ENCODE measurements around the gene STAMBPL1.
"Not testable (repeated sequence)": the region's sequence is repeated elsewhere in the genome, so short reads cannot be mapped to it uniquely, and the experiment has no call there.

STAMBPL1 gene

DNA sequence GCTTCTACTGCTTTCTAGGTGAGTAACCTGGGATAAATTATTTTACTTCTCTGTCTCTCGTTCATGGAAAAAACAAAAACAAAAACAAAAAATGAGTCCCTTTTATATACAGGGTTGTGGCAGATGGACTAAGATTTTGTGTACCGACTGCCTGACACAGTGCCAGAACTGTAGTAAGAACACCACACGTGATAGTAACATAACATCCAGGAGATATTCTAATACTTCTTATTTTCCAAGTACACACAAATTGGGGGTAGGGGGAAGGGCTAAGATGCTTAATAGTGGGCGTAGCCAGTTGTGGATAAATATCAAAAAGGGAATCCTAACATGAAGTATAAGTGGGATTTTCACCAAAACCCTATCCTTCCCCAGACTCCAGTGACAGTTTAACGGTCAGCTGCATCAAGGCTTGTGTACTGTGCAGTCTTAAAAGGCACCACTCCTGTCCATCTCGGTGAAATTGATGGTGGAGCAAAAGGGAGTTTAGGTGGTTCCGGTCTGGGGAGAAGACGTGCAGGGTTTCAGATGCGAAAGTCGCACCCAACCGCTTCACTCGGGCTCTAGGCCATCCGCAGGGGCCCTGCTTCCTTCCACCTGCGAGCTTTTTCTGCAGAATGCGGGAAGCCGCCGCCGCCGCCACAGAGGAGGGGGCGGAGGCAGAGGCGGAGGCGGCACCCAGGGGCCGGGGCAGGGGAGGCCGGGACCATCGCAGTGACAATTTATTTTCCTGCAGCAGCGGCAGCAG is at the start of gene STAMBPL1:
Gene STAMBPL1 (plus strand): TSS at position 712 of the 748 bp plus-strand sequence. CDS start 21,464 bp downstream, outside the sequence.
- DNase-seq: peak in 1 of 2 experiments; percentile 67

- no peak for DNase-seq
Observed at GRCh38 chr10:88830643-88831268, 49.3 kb upstream of the STAMBPL1 start.

- DNase-seq: no peak
Observed at GRCh38 chr10:88831709-88832108, 48.3 kb upstream of the STAMBPL1 start.

GRCh38 chr10:88832376-88832775 is 47.7 kb upstream of the STAMBPL1 start:
- DNase-seq: no peak

DNA sequence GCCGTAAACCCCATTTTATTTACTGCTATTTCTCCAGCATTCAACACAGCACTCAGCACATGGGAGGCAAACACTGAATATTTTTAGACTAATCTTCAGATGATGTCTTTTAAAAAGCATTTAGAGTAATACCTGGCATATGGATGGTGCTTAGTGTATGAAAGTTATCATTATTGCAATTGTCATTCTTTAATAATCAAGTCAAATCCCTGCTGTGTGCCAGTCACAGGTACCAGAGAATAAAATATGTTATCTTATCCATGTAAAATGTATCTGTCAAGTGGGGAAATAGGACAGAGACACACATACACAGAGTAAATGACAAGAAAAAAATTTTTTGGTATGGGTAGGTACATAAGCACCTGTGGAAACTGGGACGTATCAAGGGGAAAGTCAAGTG is 46.9 kb upstream of the STAMBPL1 start:
- DNase-seq: no peak

GRCh38 chr10:88833723-88834122 is 46.3 kb upstream of the STAMBPL1 start:
- no peak for DNase-seq

- DNase-seq: peak; percentile 30 to 72
Observed at GRCh38 chr10:88835096-88835909, 44.7 kb upstream of the STAMBPL1 start.

DNA sequence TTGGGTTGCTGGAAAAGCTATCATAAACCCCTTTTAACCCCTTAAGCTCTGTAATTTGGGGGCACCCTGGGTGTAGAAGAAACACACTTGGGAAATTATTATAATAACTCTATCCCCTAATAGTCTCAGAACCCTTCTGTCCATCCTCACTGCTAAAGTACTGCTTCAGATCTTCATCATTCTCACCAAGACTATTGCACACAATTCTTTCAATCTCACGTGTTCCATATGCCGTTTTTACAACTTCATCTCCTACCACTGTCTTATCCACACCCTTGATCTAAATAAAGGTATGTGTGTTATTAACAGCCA is 44.2 kb upstream of the STAMBPL1 start:
- no peak for DNase-seq

DNA sequence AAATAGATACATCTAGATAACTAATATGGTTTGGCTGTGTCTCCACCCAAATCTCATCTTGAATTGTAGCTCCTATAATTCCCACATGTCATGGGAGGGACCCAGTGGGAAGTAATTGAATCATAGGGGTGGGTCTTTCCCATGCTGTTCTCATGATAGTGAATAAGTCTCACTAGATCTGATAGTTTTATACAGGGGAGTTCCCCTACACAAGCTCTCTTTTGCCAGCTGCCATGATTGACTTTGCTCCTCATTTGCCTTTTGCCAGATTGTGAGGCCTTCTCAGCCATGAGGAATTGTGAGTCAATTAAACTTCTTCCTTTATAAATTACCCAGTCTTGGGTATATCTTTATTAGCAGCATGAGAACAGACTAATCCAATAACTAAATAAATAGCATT is 42.4 kb upstream of the STAMBPL1 start:
- not testable (repeated sequence) for DNase-seq

- DNase-seq: no peak
Observed at GRCh38 chr10:88838766-88839350, 41.2 kb upstream of the STAMBPL1 start.

DNA sequence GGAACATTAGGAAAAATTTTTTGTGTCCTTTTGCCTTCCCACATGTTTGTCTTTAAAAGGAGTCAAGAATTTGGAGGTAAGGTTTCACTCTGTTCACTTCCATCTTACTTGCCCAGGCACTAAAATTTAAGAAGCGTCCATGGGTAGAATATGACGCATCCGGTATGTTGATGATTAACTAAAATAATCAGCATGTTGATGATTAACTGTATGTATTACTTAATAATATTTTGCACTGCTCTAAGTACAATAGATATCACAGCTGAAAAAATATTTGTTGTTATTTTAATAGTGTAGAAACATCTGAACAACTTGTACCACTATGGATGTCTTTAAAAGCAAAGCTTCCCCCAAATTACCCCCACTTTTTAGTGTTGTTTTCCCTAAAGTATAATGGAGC is 39.9 kb upstream of the STAMBPL1 start:
- no peak for DNase-seq

DNA sequence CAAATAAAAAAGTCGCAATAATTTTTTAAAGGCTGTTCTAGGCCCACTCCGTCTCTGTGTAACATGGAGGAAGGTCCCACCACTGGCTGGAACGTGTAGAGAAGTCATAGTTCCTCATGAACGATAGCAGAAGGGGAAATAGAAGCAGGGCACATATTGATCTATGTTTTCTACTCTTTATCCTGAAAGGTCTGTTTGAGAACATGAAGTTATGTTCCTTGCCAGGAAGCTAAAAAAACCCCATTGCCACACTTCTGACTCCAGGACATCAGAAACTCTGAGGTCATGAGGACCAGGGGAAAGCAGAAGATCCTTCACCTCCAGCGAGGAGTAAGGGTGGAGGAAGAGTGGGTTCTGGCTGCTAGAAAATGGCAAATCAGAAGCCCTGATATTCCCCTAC is 39.2 kb upstream of the STAMBPL1 start:
- DNase-seq: no peak

GRCh38 chr10:88841316-88842111 is 38.5 kb upstream of the STAMBPL1 start:
- no peak for DNase-seq

GRCh38 chr10:88843171-88843570 is 36.9 kb upstream of the STAMBPL1 start:
- DNase-seq: no peak

DNA sequence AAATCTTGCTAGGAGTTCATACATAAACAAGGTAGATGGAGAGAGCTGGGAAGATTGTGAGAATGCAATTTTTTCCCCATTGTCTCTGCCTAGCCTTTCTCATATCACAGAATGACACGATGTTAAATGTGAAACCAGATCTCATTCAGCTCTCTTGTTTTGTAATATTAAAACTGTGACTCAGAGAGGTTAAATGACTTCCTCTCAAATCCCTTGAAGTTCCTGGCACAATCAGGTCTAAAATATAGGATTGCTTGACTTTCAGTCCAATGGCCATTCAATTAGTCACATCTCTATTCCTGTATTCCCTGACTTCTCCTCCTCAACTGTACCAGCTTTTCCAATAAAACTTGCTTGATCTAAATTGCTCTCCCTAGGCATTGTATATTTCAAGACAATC is 31.5 kb upstream of the STAMBPL1 start:
- DNase-seq: no peak

DNA sequence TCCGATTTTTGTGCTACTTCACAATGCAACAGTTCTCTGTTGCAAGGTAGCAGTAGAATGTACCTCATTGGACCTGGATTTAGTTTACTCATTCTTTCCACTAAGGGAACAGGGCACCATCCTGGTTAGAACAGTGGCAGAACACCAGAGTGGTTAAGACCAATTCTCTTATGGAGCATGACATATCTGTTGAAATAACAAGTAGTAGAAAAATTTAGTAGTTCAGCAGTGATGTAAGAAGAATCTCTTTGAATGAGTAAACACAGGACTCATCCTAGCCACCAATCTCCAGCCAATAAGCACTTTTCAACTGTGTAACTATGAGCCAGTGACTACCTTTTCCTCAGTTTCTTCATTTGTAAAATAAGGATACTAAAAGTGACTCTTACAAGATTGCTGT is 30.8 kb upstream of the STAMBPL1 start:
- DNase-seq: no peak

- no peak for DNase-seq
Observed at GRCh38 chr10:88850712-88851111, 29.3 kb upstream of the STAMBPL1 start.

DNA sequence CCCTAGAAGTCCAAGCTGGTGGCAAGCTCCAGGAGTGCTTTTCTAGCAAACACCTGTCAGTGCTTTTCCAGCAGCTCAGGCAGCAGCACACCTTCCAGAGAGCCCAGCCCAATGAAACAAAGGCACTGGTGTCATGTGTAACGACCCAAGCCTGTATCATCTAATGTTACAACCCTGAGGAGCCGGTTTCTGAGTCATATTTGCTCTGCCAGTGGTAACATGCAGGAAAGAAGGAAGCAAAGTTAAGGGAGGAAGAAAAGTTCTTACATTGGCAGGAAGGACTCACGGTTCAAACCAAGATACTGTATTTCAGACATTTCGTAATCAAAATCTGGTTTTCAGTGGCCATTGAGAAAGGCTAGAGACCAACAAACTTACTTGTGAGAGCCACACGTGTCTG is 28.3 kb upstream of the STAMBPL1 start, which contains the start of gene ANKRD22:
Gene ANKRD22 (minus strand): TSS at position 139 of the 400 bp plus-strand sequence. CDS start 237 bp downstream, outside the sequence.
- DNase-seq: no peak

DNA sequence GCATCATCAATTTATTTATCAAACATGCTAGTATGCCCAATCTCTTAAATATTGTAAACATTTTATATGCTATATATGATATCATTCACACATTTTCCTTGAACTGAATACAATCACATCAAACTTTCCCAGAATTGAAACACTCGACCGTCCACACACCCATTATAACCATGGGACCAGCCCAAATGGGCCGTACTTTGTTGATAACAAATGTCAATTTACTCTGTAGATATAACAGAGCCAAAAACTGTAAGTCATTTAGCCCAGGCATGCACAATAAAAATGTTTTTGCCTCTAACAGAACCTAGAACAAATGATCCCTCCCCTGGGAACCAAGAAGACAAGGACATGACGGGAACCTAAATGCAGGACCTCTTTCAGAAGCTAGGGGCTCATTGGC is 27.7 kb upstream of the STAMBPL1 start:
- no peak for DNase-seq

- DNase-seq: no peak
Observed at GRCh38 chr10:88853155-88853881, 26.7 kb upstream of the STAMBPL1 start.

DNA sequence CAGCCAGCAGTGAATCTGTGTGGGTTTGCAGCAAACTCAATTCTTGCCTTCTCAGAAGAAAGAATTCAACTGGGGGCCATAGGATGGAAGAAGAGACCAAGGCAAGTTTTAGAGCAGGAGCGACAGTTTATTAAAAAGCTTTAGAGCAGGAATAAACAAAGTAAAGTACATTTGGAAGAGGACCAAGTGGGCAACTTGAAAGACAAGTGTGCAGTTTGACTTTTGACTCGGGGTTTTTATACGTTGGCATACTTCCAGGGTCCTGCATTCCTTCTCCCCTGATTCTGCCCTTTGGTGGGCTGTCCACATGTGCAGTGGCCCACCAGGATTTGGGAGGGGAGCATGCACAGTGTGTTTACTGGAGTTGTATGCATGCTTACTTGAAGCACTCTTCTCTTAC is 25.4 kb upstream of the STAMBPL1 start:
- DNase-seq: no peak

DNA sequence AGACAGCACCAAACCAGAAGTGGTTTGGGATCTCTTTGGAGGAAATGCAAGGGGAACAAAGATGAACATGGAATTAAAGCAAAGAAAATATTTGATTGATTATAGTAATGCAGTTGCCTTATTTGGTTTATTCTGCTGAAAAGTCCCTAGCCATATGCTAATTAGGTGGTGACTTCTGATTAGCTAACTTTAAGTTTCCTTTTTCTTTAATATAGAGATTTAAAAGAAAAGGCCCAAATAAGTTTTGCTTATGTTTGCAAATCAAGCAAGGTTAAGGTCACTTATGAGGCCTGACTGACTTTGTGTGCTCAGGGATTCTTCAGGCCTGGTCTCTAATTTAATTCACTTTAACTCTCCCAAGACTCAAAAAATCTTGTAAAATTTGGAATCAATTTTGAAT is 22.2 kb upstream of the STAMBPL1 start:
- DNase-seq: no peak
